Measurements from ENCODE around the gene PEX13. TPM values are rescaled to one million over a fixed set of nuclear protein-coding genes. Genes with fewer than 3 reads are reported as not detected.

Gene PEX13
- 29.2 to 31.6 TPM (median 31.3 TPM) in 3 replicates for total RNA-seq

DNA sequence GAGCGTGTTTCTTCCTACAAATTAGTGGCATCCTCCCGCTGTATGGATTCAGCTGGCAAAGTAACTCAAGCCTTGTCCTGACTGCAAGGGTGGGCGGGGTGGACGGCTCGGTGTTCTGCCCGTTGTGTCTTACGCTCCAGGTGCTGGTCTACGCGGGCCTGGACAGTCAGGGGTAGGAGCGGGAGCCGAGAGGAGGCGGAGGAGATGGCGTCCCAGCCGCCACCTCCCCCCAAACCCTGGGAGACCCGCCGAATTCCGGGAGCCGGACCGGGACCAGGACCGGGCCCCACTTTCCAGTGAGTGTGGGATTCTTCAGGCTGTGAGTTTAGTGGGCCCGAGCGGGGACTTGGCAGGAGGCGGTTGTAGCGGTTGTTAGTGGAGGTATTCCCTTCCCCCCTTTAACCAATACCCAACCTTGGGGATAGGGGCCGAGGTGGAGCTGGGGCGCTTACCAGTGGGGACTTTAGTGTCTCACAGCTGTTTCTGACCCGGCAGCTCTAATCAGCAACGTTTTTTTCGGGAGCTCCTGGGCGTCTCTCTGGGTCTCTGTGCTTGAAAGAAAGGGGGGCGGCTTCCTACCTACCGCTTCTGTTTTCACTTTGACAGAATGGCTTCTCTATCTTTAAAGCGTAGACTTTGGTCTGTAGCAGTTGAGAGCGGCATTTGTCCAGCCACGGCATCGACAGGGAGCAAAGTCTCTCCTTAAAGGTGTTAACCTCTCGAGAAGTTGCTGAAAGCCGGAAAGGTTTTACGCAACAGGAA, at the start of gene PEX13, which contains the start of gene PUS10:
TSS of gene PEX13 (plus strand) at position 165 of the 762 bp plus-strand sequence. CDS start at position 205, 40 bp downstream.
TSS of gene PUS10 (minus strand) at position 700 of the 762 bp plus-strand sequence. CDS start 6,365 bp downstream, outside the sequence.
- Mint-ChIP-seq H3K36me3 (peaks cover 20% of the 10 kb centered on the region), H3K4me1 (peaks cover 27% of the 10 kb centered on the region), H3K4me3 (peak within 1 kb of the TSS; percentile 98), H3K27ac (peak within 1 kb of the TSS; percentile 98), H3K27me3 (ENCODE audit: low read depth) (no peaks in the 10 kb centered on the region), H3K9me3 (peaks cover 10% of the 10 kb centered on the region)
- DNase-seq (ENCODE audit: low spot score in 2 of 2, unreplicated experiment in 2 of 2), result peak; percentile 34 to 68
- no peak for TF ChIP-seq CTCF (IDR thresholded peaks at IDR 0.05; ENCODE audit: unreplicated experiment)

DNA sequence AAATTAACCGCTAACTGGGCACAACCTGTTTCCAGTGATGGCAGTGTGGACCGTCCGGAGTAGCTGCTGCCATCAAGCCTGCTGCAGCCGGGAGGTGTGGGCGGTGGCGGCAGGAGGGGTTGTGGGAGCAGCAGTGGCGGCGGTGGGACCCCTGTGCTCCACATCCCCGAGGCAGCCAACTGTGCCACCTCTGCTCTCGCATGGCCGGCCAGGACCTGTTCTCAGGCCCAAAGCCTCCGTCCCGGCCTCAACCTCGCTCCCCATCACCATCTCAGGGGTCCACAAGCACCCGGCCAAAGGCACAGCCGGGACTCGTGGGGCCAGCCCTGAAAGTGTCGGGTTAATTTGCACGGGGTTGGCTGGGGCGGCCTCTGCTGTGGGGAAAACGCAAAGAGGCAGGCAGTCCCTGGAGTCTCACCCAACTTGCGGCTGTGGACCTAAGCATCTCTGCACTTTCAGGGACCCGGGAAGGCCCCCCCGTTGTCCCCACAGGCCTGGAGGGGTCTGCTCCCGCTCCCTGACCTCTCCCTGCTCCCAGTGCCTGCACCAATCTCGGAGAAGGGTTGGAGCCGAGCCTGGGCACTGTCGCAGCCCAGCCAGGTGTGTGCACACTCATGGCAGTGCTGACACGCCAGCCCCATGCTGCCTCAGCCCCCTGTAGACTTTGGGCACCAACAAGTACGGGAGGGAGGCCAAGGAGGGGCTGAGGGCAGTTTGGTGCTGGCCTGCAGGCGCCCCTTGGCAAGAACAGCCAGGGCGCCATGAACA, 44.4 kb upstream of the PEX13 start:
- Mint-ChIP-seq H3K4me1 (peaks cover 24% of the 10 kb centered on the region), H3K27ac (no peak overlapping the region), H3K27me3 (ENCODE audit: low read depth) (no peaks in the 10 kb centered on the region), H3K9me3 (no peaks in the 10 kb centered on the region), H3K36me3 (no peaks in the 10 kb centered on the region), H3K4me3 (no peak overlapping the region)
- DNase-seq (ENCODE audit: low spot score in 2 of 2, unreplicated experiment in 2 of 2), result no peak
- TF ChIP-seq CTCF (IDR thresholded peaks at IDR 0.05; ENCODE audit: unreplicated experiment), result no peak

DNA sequence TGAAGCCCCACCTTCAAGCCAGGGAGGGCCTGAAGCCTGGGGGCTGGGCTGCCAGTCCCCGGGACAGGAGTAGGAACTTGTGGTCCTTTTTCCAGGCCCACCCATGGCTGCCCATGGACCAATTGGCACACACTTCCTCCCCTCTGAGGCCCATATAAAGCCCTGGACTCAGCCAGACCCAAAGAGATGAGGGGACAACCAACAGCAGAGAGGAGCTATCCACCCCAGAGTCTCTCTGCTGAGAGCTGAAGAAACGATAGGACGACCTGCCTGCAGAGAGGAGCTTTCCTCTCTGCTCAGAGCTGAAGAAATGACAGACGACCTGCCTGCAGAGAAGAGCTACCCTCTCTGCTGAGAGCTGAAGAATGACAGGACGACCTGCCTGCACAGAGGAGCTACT, 43.8 kb upstream of the PEX13 start:
- Mint-ChIP-seq H3K36me3 (no peaks in the 10 kb centered on the region), H3K9me3 (no peaks in the 10 kb centered on the region), H3K27ac (no peak overlapping the region), H3K4me3 (no peak overlapping the region), H3K4me1 (peaks cover 27% of the 10 kb centered on the region), H3K27me3 (ENCODE audit: low read depth) (no peaks in the 10 kb centered on the region)
- no peak for TF ChIP-seq CTCF (IDR thresholded peaks at IDR 0.05; ENCODE audit: unreplicated experiment)
- no peak for DNase-seq (ENCODE audit: low spot score in 2 of 2, unreplicated experiment in 2 of 2)

DNA sequence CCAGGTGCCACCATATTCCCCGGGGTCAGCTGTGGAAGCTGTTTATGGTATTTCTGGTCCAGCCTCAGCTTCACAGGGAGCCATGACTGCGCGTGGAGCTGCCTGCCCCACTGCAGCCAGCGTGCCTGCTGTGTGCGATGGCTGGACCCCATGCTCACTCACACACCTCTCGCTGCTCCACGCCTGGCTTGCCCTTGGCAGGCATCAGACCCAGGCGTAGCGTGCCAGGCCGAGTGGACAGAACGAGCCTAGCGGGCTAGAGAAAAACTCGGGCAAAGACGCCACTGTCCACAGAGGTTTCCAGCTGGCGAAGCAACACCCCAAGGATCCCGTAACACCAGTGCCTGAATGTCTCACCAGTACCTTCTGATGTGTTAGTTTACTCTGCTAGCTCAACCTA, 42.9 kb upstream of the PEX13 start:
- no peak for DNase-seq (ENCODE audit: low spot score in 2 of 2, unreplicated experiment in 2 of 2)
- Mint-ChIP-seq H3K36me3 (no peaks in the 10 kb centered on the region), H3K27me3 (ENCODE audit: low read depth) (no peaks in the 10 kb centered on the region), H3K4me3 (no peak overlapping the region), H3K27ac (no peak overlapping the region), H3K9me3 (no peaks in the 10 kb centered on the region), H3K4me1 (peaks cover 30% of the 10 kb centered on the region)
- TF ChIP-seq CTCF (IDR thresholded peaks at IDR 0.05; ENCODE audit: unreplicated experiment), result no peak

GRCh38 chr2:60976256-60976850, 41.2 kb upstream of the PEX13 start:
- no peaks in the 10 kb centered on the region for H3K27me3 Mint-ChIP-seq (ENCODE audit: low read depth)
- H3K36me3 Mint-ChIP-seq, result no peaks in the 10 kb centered on the region
- H3K9me3 Mint-ChIP-seq, result no peaks in the 10 kb centered on the region
- no peak for TF ChIP-seq CTCF (IDR thresholded peaks at IDR 0.05; ENCODE audit: unreplicated experiment)
- no peak for DNase-seq (ENCODE audit: low spot score in 2 of 2, unreplicated experiment in 2 of 2)
- H3K4me3 Mint-ChIP-seq, result no peak overlapping the region
- H3K4me1 Mint-ChIP-seq, result peaks cover 34% of the 10 kb centered on the region
- H3K27ac Mint-ChIP-seq, result peak overlapping the region; percentile 80
